B cell (primary cell): ENCODE results near the gene ANO5. TPM values are rescaled to one million over a fixed set of nuclear protein-coding genes. Genes with fewer than 3 reads are reported as not detected.

Experiments used
- ATAC-seq: fragments of 200-7000 bp; cut with Tn5 transposase; one replicate; pipeline ENCODE4 v1.10.0; 2021; ENCODE audit warnings: low read depth, mild to moderate bottlenecking, moderate number of reproducible peaks, moderate library complexity
- CTCF ChIA-PET: fragments of 350-600 bp; sonication (Branson Sonifier 250); formaldehyde crosslinking; loops from one replicate; lab custom pipeline; 2021; ENCODE audit warnings: antibody characterized with exemption, inconsistent platforms; lab: Charles Lee
- POLR2A ChIA-PET: fragments of 350-600 bp; sonication (Branson Sonifier 250); formaldehyde crosslinking; loops from one replicate; lab custom pipeline; 2021; ENCODE audit warnings: antibody characterized with exemption; lab: Charles Lee
- DNase-seq: peaks from one replicate; pipeline ENCODE4 v3.0.0; 2013
- H2AFZ ChIP-seq: 2 replicates; pipeline ENCODE4 v1.6.1; 2012; ENCODE audit warnings: mild to moderate bottlenecking, low read depth, low read length; ENCODE audit not compliant: insufficient read depth, poor library complexity, severe bottlenecking
- H3K27ac ChIP-seq, 2 donors: 1 replicate in 1 of 2; 2 replicates in 1 of 2; pipeline ENCODE4 v1.5.1; 2012 to 2013; ENCODE audit warnings: low read length in 2 of 2, mild to moderate bottlenecking in 2 of 2, moderate library complexity in 1 of 2
- H3K27me3 ChIP-seq, 4 experiments: fragments of 200-600 bp in 1 of 4; sonication (generic) in 1 of 4; replicated peaks in 1 of 4; 1 replicate in 2 of 4; 2 replicates in 2 of 4; pipeline versions ENCODE4 v1.6.1 to v1.7.0; 2013 to 2016; ENCODE audit warnings: low read length in 3 of 4, mild to moderate bottlenecking in 2 of 4, mixed read lengths in 1 of 4, moderate library complexity in 1 of 4; ENCODE audit not compliant: insufficient read depth in 4 of 4, control insufficient read depth in 3 of 4; ENCODE audit errors: control extremely low read depth in 1 of 4
- H3K36me3 ChIP-seq, 2 experiments: replicated peaks in 1 of 2; 1 replicate in 1 of 2; 2 replicates in 1 of 2; pipeline versions ENCODE4 v1.6.1 to v1.7.1; 2013; ENCODE audit warnings: low read length in 1 of 2; ENCODE audit not compliant: insufficient read depth in 2 of 2, control insufficient read depth in 1 of 2; ENCODE audit errors: control extremely low read depth in 1 of 2, extremely low read depth in 1 of 2
- H3K4me1 ChIP-seq, 2 donors: fragments of 200-600 bp in 1 of 2; sonication (generic) in 1 of 2; 1 replicate in 1 of 2; 2 replicates in 1 of 2; pipeline versions ENCODE4 v1.5.1 to v1.6.1; 2013 to 2017; ENCODE audit warnings: low read length in 2 of 2; ENCODE audit not compliant: control insufficient read depth in 2 of 2, insufficient read depth in 2 of 2
- H3K4me2 ChIP-seq: replicated peaks from 2 replicates; pipeline ENCODE3; 2012; ENCODE audit warnings: mild to moderate bottlenecking, low read depth, low read length; ENCODE audit not compliant: poor library complexity, severe bottlenecking
- H3K4me3 ChIP-seq, 5 experiments: fragments of 200-600 bp in 1 of 5; sonication (generic) in 1 of 5; 1 replicate in 3 of 5; 2 replicates in 2 of 5; pipeline versions ENCODE4 v1.5.1 to v1.7.0; 2011 to 2016; ENCODE audit warnings: low read length in 4 of 5, mild to moderate bottlenecking in 4 of 5, low read depth in 2 of 5, control low read depth in 1 of 5, moderate library complexity in 1 of 5; ENCODE audit not compliant: insufficient read depth in 1 of 5; ENCODE audit errors: control extremely low read depth in 1 of 5, extremely low read depth in 1 of 5
- H3K79me2 ChIP-seq: fragments of 200-600 bp; sonication (generic); one replicate; pipeline ENCODE4 v1.6.0; 2016; ENCODE audit warnings: low read length; ENCODE audit not compliant: control insufficient read depth, insufficient read depth
- H3K9ac ChIP-seq: fragments of 200-600 bp; sonication (generic); 2 replicates; pipeline ENCODE4 v1.6.1; 2017; ENCODE audit warnings: mild to moderate bottlenecking, low read length, moderate library complexity
- H3K9me3 ChIP-seq, 3 donors: one replicate each; pipeline versions ENCODE4 v1.6.1 to v1.7.1; 2013; ENCODE audit warnings: low read length in 2 of 3; ENCODE audit not compliant: control insufficient read depth in 2 of 3, insufficient read depth in 1 of 3; ENCODE audit errors: control extremely low read depth in 1 of 3
- H4K20me1 ChIP-seq: 2 replicates; pipeline ENCODE4 v1.6.0; 2012; ENCODE audit warnings: mild to moderate bottlenecking, low read length; ENCODE audit not compliant: insufficient read depth, control insufficient read depth, poor library complexity, severe bottlenecking
- H3K27ac Mint-ChIP-seq: one replicate; pipeline ENCODE4 v1.8.0; 2021; ENCODE audit warnings: mixed read lengths
- H3K27me3 Mint-ChIP-seq: one replicate; pipeline ENCODE4 v1.8.0; 2021; ENCODE audit warnings: mixed read lengths
- H3K4me1 Mint-ChIP-seq: one replicate; pipeline ENCODE4 v1.8.0; 2021; ENCODE audit warnings: mixed read lengths
- H3K4me3 Mint-ChIP-seq: one replicate; pipeline ENCODE4 v1.8.0; 2021; ENCODE audit warnings: mixed read lengths
- H3K9me3 Mint-ChIP-seq: one replicate; pipeline ENCODE4 v1.8.0; 2022; ENCODE audit warnings: mixed read lengths; ENCODE audit not compliant: insufficient read depth
- EZH2 ChIP-seq: IDR thresholded peaks from 2 replicates; pipeline ENCODE4 v1.6.1; 2012; ENCODE audit warnings: borderline replicate concordance, low read depth, mild to moderate bottlenecking, moderate library complexity, low read length; ENCODE audit not compliant: insufficient read depth, poor library complexity, severe bottlenecking
- WGBS: methylation state at CpG from one replicate; pipeline ENCODE4 v1.1.5; 2013; ENCODE audit warnings: missing lambda C conversion rate; ENCODE audit not compliant: insufficient coverage; 5-methylcytosine and 5-hydroxymethylcytosine counted together
- intact Hi-C: fragments of 100-400 bp; cut with micrococcal nuclease; formaldehyde crosslinking; loops from one replicate; pipeline ENCODE4 v1.10.0; 2022
- polyA plus RNA-seq: library from polyadenylated mRNA; depleted of rRNA; stranded (reverse); fragments of >200 nt; gene quantifications from 2 replicates; pipeline ENCODE4 v1.2.3, GENCODE V29; 2012
- total RNA-seq, 2 donors: library from RNA; stranded (reverse); fragments of 120-200 nt in 1 of 2; gene quantifications; 1 replicate in 1 of 2; 2 replicates in 1 of 2; pipeline versions ENCODE4 v1.2.3 to v1.2.4, GENCODE V29; 2013 to 2022
- TF ChIP-seq, protein P1 (sequence below): fragments of 200-600 bp; IDR thresholded peaks from one replicate; pipeline ENCODE4 v1.8.0; 2022; ENCODE audit warnings: antibody characterized with exemption, mild to moderate bottlenecking

Gene ANO5
- total and polyA plus RNA-seq, 2 donors (not counting 1 experiment from before 2014, with no cell fraction given) = not detected

DNA sequence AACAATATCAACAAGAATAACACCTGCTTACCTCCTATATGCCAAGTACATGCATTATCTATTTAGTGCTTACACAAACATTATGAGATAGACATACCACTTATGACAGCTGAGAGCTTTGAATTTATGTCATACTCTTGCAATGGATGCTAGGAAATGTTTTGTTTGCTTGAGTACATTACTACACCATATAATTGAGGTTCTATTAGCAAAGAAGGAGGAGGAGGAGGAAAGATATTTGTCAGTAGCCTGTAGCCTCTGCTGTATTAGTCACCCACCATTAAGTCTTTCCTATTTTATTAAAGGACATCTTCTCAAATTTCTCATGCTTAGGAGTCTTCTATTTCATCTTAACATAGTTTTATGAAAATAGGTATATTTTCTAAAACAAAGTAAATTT, 6.4 kb downstream of the ANO5 start:
- Mint-ChIP-seq H3K27ac (no peak overlapping the region), H3K27me3 (peaks cover 5% of the 10 kb centered on the region)
- CTCF ChIA-PET = no interaction called here

GRCh38 chr11:22203281-22203680, 10.4 kb downstream of the ANO5 start:
- intact Hi-C loops = no loop called here
- no peaks in the 10 kb centered on the region for H3K4me1 ChIP-seq
- no peaks in the 10 kb centered on the region for H3K27me3 ChIP-seq
- ChIA-PET CTCF (no interaction called here), POLR2A (no interaction called here)
- no peaks in the 10 kb centered on the region for H3K36me3 ChIP-seq
- H3K9me3 ChIP-seq = no peaks in the 10 kb centered on the region
- no peak overlapping the region for H2AFZ ChIP-seq
- ATAC-seq (no peak), DNase-seq (no peak)
- Mint-ChIP-seq H3K9me3 (no peaks in the 10 kb centered on the region), H3K4me3 (no peak overlapping the region), H3K4me1 (no peaks in the 10 kb centered on the region), H3K27me3 (no peaks in the 10 kb centered on the region), H3K27ac (no peak overlapping the region)
- no peaks in the 10 kb centered on the region for H3K79me2 ChIP-seq
- H3K4me3 ChIP-seq = no peak overlapping the region
- 100% methylated on average over 2 of the region's 4 CpGs for WGBS
- no peak overlapping the region for H3K27ac ChIP-seq
- H4K20me1 ChIP-seq = no peaks in the 10 kb centered on the region
- no peak overlapping the region for H3K4me2 ChIP-seq
- TF ChIP-seq, protein P1, sequence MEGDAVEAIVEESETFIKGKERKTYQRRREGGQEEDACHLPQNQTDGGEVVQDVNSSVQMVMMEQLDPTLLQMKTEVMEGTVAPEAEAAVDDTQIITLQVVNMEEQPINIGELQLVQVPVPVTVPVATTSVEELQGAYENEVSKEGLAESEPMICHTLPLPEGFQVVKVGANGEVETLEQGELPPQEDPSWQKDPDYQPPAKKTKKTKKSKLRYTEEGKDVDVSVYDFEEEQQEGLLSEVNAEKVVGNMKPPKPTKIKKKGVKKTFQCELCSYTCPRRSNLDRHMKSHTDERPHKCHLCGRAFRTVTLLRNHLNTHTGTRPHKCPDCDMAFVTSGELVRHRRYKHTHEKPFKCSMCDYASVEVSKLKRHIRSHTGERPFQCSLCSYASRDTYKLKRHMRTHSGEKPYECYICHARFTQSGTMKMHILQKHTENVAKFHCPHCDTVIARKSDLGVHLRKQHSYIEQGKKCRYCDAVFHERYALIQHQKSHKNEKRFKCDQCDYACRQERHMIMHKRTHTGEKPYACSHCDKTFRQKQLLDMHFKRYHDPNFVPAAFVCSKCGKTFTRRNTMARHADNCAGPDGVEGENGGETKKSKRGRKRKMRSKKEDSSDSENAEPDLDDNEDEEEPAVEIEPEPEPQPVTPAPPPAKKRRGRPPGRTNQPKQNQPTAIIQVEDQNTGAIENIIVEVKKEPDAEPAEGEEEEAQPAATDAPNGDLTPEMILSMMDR = no peak
- TF ChIP-seq EZH2 = no peak
- no peak overlapping the region for H3K9ac ChIP-seq

More for the DNA sequence above, 6.4 kb downstream of the ANO5 start:
- Mint-ChIP-seq H3K4me3 (no peak overlapping the region), H3K4me1 (no peaks in the 10 kb centered on the region), H3K9me3 (no peaks in the 10 kb centered on the region)
- intact Hi-C loops = no loop called here
- Histone ChIP-seq H3K4me3 (no peak overlapping the region), H3K9me3 (no peaks in the 10 kb centered on the region), H2AFZ (no peak overlapping the region), H3K9ac (no peak overlapping the region), H3K27ac (no peak overlapping the region), H3K79me2 (no peaks in the 10 kb centered on the region), H3K4me2 (no peak overlapping the region), H3K36me3 (no peaks in the 10 kb centered on the region), H4K20me1 (no peaks in the 10 kb centered on the region), H3K4me1 (no peaks in the 10 kb centered on the region), H3K27me3 (peaks cover 0 to 4% (median 0%) of the 10 kb centered on the region in 4 experiments)
- TF ChIP-seq, protein P1 = no peak
- TF ChIP-seq EZH2 = no peak
- DNase-seq (no peak), ATAC-seq (no peak)
- POLR2A ChIA-PET = no interaction called here
